Naive thymus-derived CD8-positive, alpha-beta T cell (primary cell): ENCODE results near the gene BEX3. TPM values are rescaled to one million over a fixed set of nuclear protein-coding genes. Genes with fewer than 3 reads are reported as not detected.
A peak's percentile ranks its signal among the peaks of the same experiment; 100 is the strongest.
"Not testable (repeated sequence)": the region's sequence is repeated elsewhere in the genome, so short reads cannot be mapped to it uniquely, and the experiment has no call there.

ENCODE experiments used
- ATAC-seq, 2 donors: fragments of 150-1000 bp; cut with Tn5 transposase in 1 of 2; sonication (Bioruptor Pico), chemical (Tn5 transposase) in 1 of 2; 1 replicate in 1 of 2; 2 replicates in 1 of 2; pipeline ENCODE4 v1.10.0; 2021; ENCODE audit warnings: mild to moderate bottlenecking in 2 of 2, moderate library complexity in 2 of 2
- POLR2A ChIA-PET: fragments of 350-600 bp; sonication (Branson Sonifier 250); formaldehyde crosslinking; loops from one replicate; lab custom pipeline; 2021; ENCODE audit warnings: antibody characterized with exemption; lab: Charles Lee
- DNase-seq, 10 donors: peaks; one replicate each; pipeline versions ENCODE4 v3.0.0 to v3.0.0-alpha.2; 2020 to 2022
- H3K27ac Mint-ChIP-seq, 10 donors: one replicate each; pipeline ENCODE4 v1.8.0; 2020 to 2022; ENCODE audit warnings: mild to moderate bottlenecking in 10 of 10, mixed read lengths in 10 of 10, moderate library complexity in 4 of 10, inconsistent platforms in 1 of 10
- H3K27me3 Mint-ChIP-seq, 5 donors: one replicate each; pipeline ENCODE4 v1.8.0; 2021 to 2022; ENCODE audit warnings: mixed read lengths in 5 of 5
- H3K36me3 Mint-ChIP-seq, 3 donors: one replicate each; pipeline ENCODE4 v1.8.0; 2020 to 2022; ENCODE audit warnings: mixed read lengths in 3 of 3, mild to moderate bottlenecking in 2 of 3, inconsistent platforms in 1 of 3
- H3K4me1 Mint-ChIP-seq, 4 donors: one replicate each; pipeline ENCODE4 v1.8.0; 2021 to 2022; ENCODE audit warnings: mixed read lengths in 4 of 4
- H3K4me3 Mint-ChIP-seq, 10 donors: one replicate each; pipeline ENCODE4 v1.8.0; 2020 to 2022; ENCODE audit warnings: mild to moderate bottlenecking in 10 of 10, mixed read lengths in 10 of 10, moderate library complexity in 6 of 10, inconsistent platforms in 1 of 10
- H3K9me3 Mint-ChIP-seq, 9 donors: one replicate each; pipeline ENCODE4 v1.8.0; 2020 to 2022; ENCODE audit warnings: mixed read lengths in 9 of 9, mild to moderate bottlenecking in 3 of 9, inconsistent platforms in 1 of 9, moderate library complexity in 1 of 9
- polyA plus RNA-seq, 3 donors: library from polyadenylated mRNA; unstranded; fragments of 300-500 nt; fragmentation: Illumina TruSeq; gene quantifications; one replicate each; pipeline ENCODE4 v1.2.3, GENCODE V29; 2021
- total RNA-seq, 8 experiments: library from RNA in 2 of 8; stranded (reverse) in 2 of 8; gene quantifications; one replicate each; pipeline ENCODE4 v1.2.3 and lab custom pipeline; 2021 to 2026

BEX3 gene
- total RNA-seq: 10 to 100 TPM; 33.8 to 34.3 TPM
- 100 to 1,000 TPM in 2 of 3 donors, 10 to 100 TPM in 1; 92.6 to 136 (median 134) TPM for polyA plus RNA-seq
- 4.2 to 23.8 (median 13.8) reads per million in 6 experiments for total RNA-seq (lab: John Stamatoyannopoulos, UW)

GRCh38 chrX:103376118-103376978 lies at the start of gene BEX3:
Gene BEX3 (plus strand): TSS chrX:103376538. CDS start chrX:103377522, 984 bp downstream.
- Mint-ChIP-seq H3K4me1 (peaks cover 4 to 11% (median 8%) of the 10 kb centered on the region in 4 donors), H3K4me3 (peak within 1 kb of the TSS; percentile 79 to 88 (median 84)), H3K9me3 (no peaks in the 10 kb centered on the region), H3K27me3 (no peaks in the 10 kb centered on the region), H3K27ac (peak within 1 kb of the TSS; percentile 54 to 91 (median 86)), H3K36me3 (no peaks in the 10 kb centered on the region)
- ATAC-seq: peak; percentile 90
- DNase-seq: peak in 9 of 10 donors; percentile 22 to 74 (median 53)
- POLR2A ChIA-PET: interaction anchor here (0.7 to 0.9 kb wide), 3 partner anchors 8 to 118 kb away, joined by 3 to 5 read pairs (median 4); no protein-coding TSS in a partner anchor

GRCh38 chrX:103329991-103330390 lies 46.3 kb upstream of the BEX3 start, which contains the start of gene TCEAL7:
Gene TCEAL7 (plus strand): TSS chrX:103330239. CDS start chrX:103331404, 1,165 bp downstream.
- ATAC-seq (no peak), DNase-seq (no peak)
- H3K4me1 Mint-ChIP-seq: peaks cover 0 to 8% (median 3%) of the 10 kb centered on the region in 4 donors
- H3K36me3 Mint-ChIP-seq: no peaks in the 10 kb centered on the region
- H3K27ac Mint-ChIP-seq: no peak within 1 kb of the TSS
- POLR2A ChIA-PET: no interaction called here
- no peaks in the 10 kb centered on the region for H3K9me3 Mint-ChIP-seq
- H3K27me3 Mint-ChIP-seq: peaks cover 13 to 27% (median 23%) of the 10 kb centered on the region in 5 donors
- peak within 1 kb of the TSS in 2 of 10 donors; percentile 26 to 49 for H3K4me3 Mint-ChIP-seq

- Mint-ChIP-seq H3K9me3 (no peaks in the 10 kb centered on the region), H3K27ac (no peak overlapping the region), H3K27me3 (peaks cover 13 to 27% (median 23%) of the 10 kb centered on the region in 5 donors)
These were observed 45.6 kb upstream of the BEX3 start for GRCh38 chrX:103330681-103331288.

GRCh38 chrX:103338663-103339062 lies 37.7 kb upstream of the BEX3 start:
- Mint-ChIP-seq H3K4me3 (no peak overlapping the region), H3K36me3 (no peaks in the 10 kb centered on the region), H3K9me3 (no peaks in the 10 kb centered on the region), H3K27me3 (peaks cover 0 to 7% (median 0%) of the 10 kb centered on the region in 5 donors), H3K4me1 (peaks cover 0 to 4% (median 1%) of the 10 kb centered on the region in 4 donors), H3K27ac (no peak overlapping the region)
- ATAC-seq: no peak
- DNase-seq: no peak
- POLR2A ChIA-PET: no interaction called here

More at GRCh38 chrX:103330681-103331288, 45.6 kb upstream of the BEX3 start:
- DNase-seq: no peak
- Mint-ChIP-seq H3K36me3 (no peaks in the 10 kb centered on the region), H3K4me1 (peaks cover 0 to 8% (median 3%) of the 10 kb centered on the region in 4 donors), H3K4me3 (peak overlapping the region in 1 of 10 donors; percentile 26)
- POLR2A ChIA-PET: no interaction called here
- ATAC-seq: no peak

- DNase-seq: peak in 8 of 10 donors; percentile 6 to 62 (median 31)
These were observed 33.2 kb upstream of the BEX3 start for GRCh38 chrX:103343105-103343504.

GRCh38 chrX:103344606-103345005 lies 31.7 kb upstream of the BEX3 start:
- no peak for ATAC-seq
- Mint-ChIP-seq H3K27ac (no peak overlapping the region), H3K9me3 (peaks cover 0 to 2% (median 0%) of the 10 kb centered on the region in 9 donors), H3K4me1 (peaks cover 0 to 4% (median 1%) of the 10 kb centered on the region in 4 donors), H3K36me3 (no peaks in the 10 kb centered on the region), H3K27me3 (peaks cover 0 to 17% (median 2%) of the 10 kb centered on the region in 5 donors), H3K4me3 (no peak overlapping the region)
- no peak for DNase-seq
- POLR2A ChIA-PET: no interaction called here

More at GRCh38 chrX:103343105-103343504, 33.2 kb upstream of the BEX3 start:
- ATAC-seq: peak; percentile 59 to 62
- Mint-ChIP-seq H3K4me3 (no peak overlapping the region), H3K27ac (no peak overlapping the region), H3K9me3 (peaks cover 0 to 2% (median 0%) of the 10 kb centered on the region in 9 donors), H3K27me3 (peaks cover 0 to 6% (median 0%) of the 10 kb centered on the region in 5 donors), H3K36me3 (no peaks in the 10 kb centered on the region), H3K4me1 (peaks cover 0 to 4% (median 1%) of the 10 kb centered on the region in 4 donors)
- POLR2A ChIA-PET: no interaction called here

GRCh38 chrX:103347682-103348397 lies 28.5 kb upstream of the BEX3 start:
- Mint-ChIP-seq H3K27ac (no peak overlapping the region), H3K4me3 (no peak overlapping the region), H3K9me3 (peaks cover 0 to 2% (median 0%) of the 10 kb centered on the region in 9 donors), H3K36me3 (no peaks in the 10 kb centered on the region), H3K27me3 (peaks cover 0 to 17% (median 2%) of the 10 kb centered on the region in 5 donors), H3K4me1 (peaks cover 0 to 4% (median 1%) of the 10 kb centered on the region in 4 donors)
- POLR2A ChIA-PET: no interaction called here
- ATAC-seq (no peak), DNase-seq (no peak)

GRCh38 chrX:103356130-103356798 lies 20.1 kb upstream of the BEX3 start, which contains the start of gene TCEAL9:
Gene TCEAL9 (plus strand): TSS chrX:103356506. CDS start chrX:103357685, 1,179 bp downstream.
- Mint-ChIP-seq H3K4me3 (peak within 1 kb of the TSS; percentile 83 to 93 (median 90)), H3K36me3 (no peaks in the 10 kb centered on the region), H3K4me1 (peaks cover 6 to 18% (median 8%) of the 10 kb centered on the region in 4 donors), H3K27me3 (peaks cover 0 to 4% (median 0%) of the 10 kb centered on the region in 5 donors), H3K27ac (peak within 1 kb of the TSS; percentile 36 to 94 (median 82)), H3K9me3 (no peaks in the 10 kb centered on the region)
- peak; percentile 33 to 47 for ATAC-seq
- DNase-seq: peak in 1 of 10 donors; percentile 4
- POLR2A ChIA-PET: interaction anchor here (0.6 kb wide), 1 partner anchor 9 kb away, joined by 4 read pairs; no protein-coding TSS in a partner anchor

- POLR2A ChIA-PET: interaction anchor here (0.6 kb wide), 1 partner anchor 10 kb away, joined by 4 read pairs; no protein-coding TSS in a partner anchor
- Mint-ChIP-seq H3K27me3 (peaks cover 0 to 4% (median 0%) of the 10 kb centered on the region in 5 donors), H3K36me3 (no peaks in the 10 kb centered on the region), H3K4me1 (peaks cover 6 to 18% (median 8%) of the 10 kb centered on the region in 4 donors), H3K27ac (peak overlapping the region in 8 of 10 donors; percentile 27 to 94 (median 80)), H3K9me3 (no peaks in the 10 kb centered on the region), H3K4me3 (peak overlapping the region; percentile 83 to 93 (median 90))
- DNase-seq: no peak
- ATAC-seq: peak; percentile 14 to 50
These were observed 19.5 kb upstream of the BEX3 start for GRCh38 chrX:103356858-103357257.

- Mint-ChIP-seq H3K27ac (no peak overlapping the region), H3K4me1 (peaks cover 6 to 18% (median 8%) of the 10 kb centered on the region in 4 donors), H3K36me3 (no peaks in the 10 kb centered on the region), H3K9me3 (no peaks in the 10 kb centered on the region), H3K27me3 (peaks cover 0 to 4% (median 0%) of the 10 kb centered on the region in 5 donors), H3K4me3 (peak overlapping the region in 4 of 10 donors; percentile 1 to 52 (median 47))
- POLR2A ChIA-PET: no interaction called here
- no peak for ATAC-seq
- no peak for DNase-seq
These were observed 18.5 kb upstream of the BEX3 start for GRCh38 chrX:103357871-103358270.

- ATAC-seq, H3K27ac Mint-ChIP-seq, DNase-seq, H3K4me3 Mint-ChIP-seq, H3K36me3 Mint-ChIP-seq, H3K27me3 Mint-ChIP-seq, H3K9me3 Mint-ChIP-seq: not testable (repeated sequence)
- H3K4me1 Mint-ChIP-seq: peaks cover 6 to 18% (median 8%) of the 10 kb centered on the region in 4 donors
- POLR2A ChIA-PET: interaction anchor here (0.6 kb wide), 1 partner anchor 1742 kb away, joined by 3 read pairs; no protein-coding TSS in a partner anchor
These were observed 16.7 kb upstream of the BEX3 start for GRCh38 chrX:103359605-103360004.
